Ovary (tissue), 3 donors: ENCODE measurements around the gene FAM234B.
"Not testable (repeated sequence)": the region's sequence is repeated elsewhere in the genome, so short reads cannot be mapped to it uniquely, and the experiment has no call there.

ENCODE experiments used
- CTCF ChIP-seq, 3 donors: fragments of 450-650 bp in 2 of 3; fragments of 200-600 bp in 1 of 3; IDR thresholded peaks; one replicate each; pipeline versions ENCODE4 v1.5.1 to v1.8.0; 2016 to 2022; ENCODE audit warnings: antibody characterized with exemption in 3 of 3, mild to moderate bottlenecking in 1 of 3
- EP300 ChIP-seq: sonication (generic); formaldehyde crosslinking; IDR thresholded peaks from one replicate; pipeline ENCODE4 v1.6.1; 2017; ENCODE audit warnings: antibody characterized with exemption
- POLR2A ChIP-seq: fragments of 450-650 bp; IDR thresholded peaks from one replicate; pipeline ENCODE4 v1.6.1; 2017; ENCODE audit warnings: antibody characterized with exemption, mild to moderate bottlenecking, moderate library complexity
- donor health status: DM: no; HTN: no; CAD: no.

GRCh38 chr12:13053617-13054016 lies 9.4 kb downstream of the FAM234B start:
- TF ChIP-seq POLR2A; CTCF (IDR thresholded peaks at IDR 0.05); EP300: not testable (repeated sequence)
